Mesendoderm (in vitro differentiated cells): ENCODE data around the gene LRFN3.

Experiments
- DNase-seq: peaks from one replicate; pipeline ENCODE4 v3.0.0; 2013
- H2AK5ac ChIP-seq: 2 replicates; pipeline ENCODE4 v1.6.1; 2013; ENCODE audit warnings: low read length, inconsistent platforms
- H2BK120ac ChIP-seq: 2 replicates; pipeline ENCODE4 v1.6.1; 2013; ENCODE audit warnings: low read depth, mild to moderate bottlenecking, low read length, moderate library complexity, mixed read lengths
- H2BK15ac ChIP-seq: replicated peaks from 2 replicates; pipeline ENCODE4 v1.6.1; 2013; ENCODE audit warnings: low read depth, mild to moderate bottlenecking, moderate library complexity
- H2BK5ac ChIP-seq: 2 replicates; pipeline ENCODE4 v1.6.1; 2013; ENCODE audit warnings: low read length, inconsistent platforms
- H3K18ac ChIP-seq: 2 replicates; pipeline ENCODE4 v1.6.1; 2013; ENCODE audit warnings: mild to moderate bottlenecking, low read length, mixed read lengths
- H3K23ac ChIP-seq: one replicate; pipeline ENCODE4 v1.6.1; 2013; ENCODE audit warnings: low read length
- H3K27ac ChIP-seq: 2 replicates; pipeline ENCODE4 v1.5.1; 2013; ENCODE audit warnings: low read depth, mild to moderate bottlenecking, inconsistent platforms, low read length, moderate library complexity
- H3K27me3 ChIP-seq: 2 replicates; pipeline ENCODE4 v1.6.1; 2013; ENCODE audit warnings: low read length, control low read depth, mild to moderate bottlenecking, inconsistent platforms; ENCODE audit not compliant: insufficient read depth, poor library complexity
- H3K36me3 ChIP-seq: 2 replicates; pipeline ENCODE4 v1.6.1; 2013; ENCODE audit warnings: low read length, inconsistent platforms; ENCODE audit not compliant: control insufficient read depth, insufficient read depth
- H3K4ac ChIP-seq: one replicate; pipeline ENCODE4 v1.6.1; 2013; ENCODE audit warnings: low read depth, mild to moderate bottlenecking, low read length, moderate library complexity
- H3K4me1 ChIP-seq: 2 replicates; pipeline ENCODE4 v1.6.1; 2013; ENCODE audit warnings: low read depth, low read length, inconsistent platforms; ENCODE audit not compliant: control insufficient read depth
- H3K4me2 ChIP-seq: 2 replicates; pipeline ENCODE4 v1.6.1; 2013; ENCODE audit warnings: low read length
- H3K4me3 ChIP-seq: 2 replicates; pipeline ENCODE4 v1.5.1; 2013; ENCODE audit warnings: mild to moderate bottlenecking, low read length
- H3K56ac ChIP-seq: one replicate; pipeline ENCODE4 v1.6.1; 2013; ENCODE audit warnings: low read length
- H3K79me1 ChIP-seq: 2 replicates; pipeline ENCODE4 v1.6.1; 2013; ENCODE audit warnings: low read length, inconsistent platforms
- H3K79me2 ChIP-seq: 2 replicates; pipeline ENCODE4 v1.6.1; 2013; ENCODE audit warnings: mild to moderate bottlenecking, low read length; ENCODE audit not compliant: control insufficient read depth, insufficient read depth
- H3K9ac ChIP-seq: 2 replicates; pipeline ENCODE4 v1.6.1; 2013; ENCODE audit warnings: low read length, inconsistent platforms
- H4K5ac ChIP-seq: one replicate; pipeline ENCODE4 v1.6.1; 2013; ENCODE audit warnings: low read length
- H4K8ac ChIP-seq: one replicate; pipeline ENCODE4 v1.6.1; 2013; ENCODE audit warnings: low read depth, mild to moderate bottlenecking, control low read depth, low read length, moderate library complexity
- WGBS: extraction: QIAGEN DNeasy Blood & Tissue Kit; methylation state at CpG from one replicate; pipeline ENCODE4 v1.1.7; 2013; ENCODE audit warnings: low lambda C conversion rate, missing lambda C conversion rate; ENCODE audit not compliant: insufficient coverage; ENCODE audit errors: extremely low coverage; 5-methylcytosine and 5-hydroxymethylcytosine counted together

The LRFN3 gene

DNA sequence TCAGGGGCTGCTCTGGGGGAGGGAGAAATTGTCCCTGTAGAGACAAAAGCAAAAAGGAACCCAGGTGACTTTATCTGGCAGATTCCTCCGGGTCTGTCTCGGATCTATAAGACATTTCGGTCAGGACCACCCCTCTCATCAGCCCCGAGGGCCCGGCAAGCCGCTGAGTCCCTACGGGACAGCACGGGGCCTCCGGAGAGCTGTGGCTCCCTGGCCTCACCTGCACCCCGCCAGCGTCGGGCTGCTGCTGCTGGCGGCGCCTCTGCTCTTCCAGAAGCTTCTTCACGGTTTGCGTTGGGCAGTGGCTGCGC, 37.7 kb upstream of the LRFN3 start:
- Histone ChIP-seq H2BK120ac (no peak overlapping the region), H3K23ac (no peak overlapping the region), H4K8ac (no peak overlapping the region), H3K27me3 (no peaks in the 10 kb centered on the region), H3K56ac (peak overlapping the region; percentile 90), H3K4me3 (peak overlapping the region; percentile 62), H2AK5ac (no peak overlapping the region), H3K27ac (no peak overlapping the region), H3K18ac (peak overlapping the region; percentile 3), H3K79me1 (peaks cover 6% of the 10 kb centered on the region), H3K4me2 (peak overlapping the region; percentile 83), H3K36me3 (peaks cover 8% of the 10 kb centered on the region), H2BK15ac (no peak overlapping the region), H3K4ac (no peak overlapping the region), H4K5ac (no peak overlapping the region), H3K4me1 (peaks cover 7% of the 10 kb centered on the region), H3K79me2 (peaks cover 2% of the 10 kb centered on the region), H3K9ac (peak overlapping the region; percentile 86), H2BK5ac (no peak overlapping the region)
- DNase-seq = no peak
- WGBS = no CpG with 5 or more reads among the region's 17 CpGs

DNA sequence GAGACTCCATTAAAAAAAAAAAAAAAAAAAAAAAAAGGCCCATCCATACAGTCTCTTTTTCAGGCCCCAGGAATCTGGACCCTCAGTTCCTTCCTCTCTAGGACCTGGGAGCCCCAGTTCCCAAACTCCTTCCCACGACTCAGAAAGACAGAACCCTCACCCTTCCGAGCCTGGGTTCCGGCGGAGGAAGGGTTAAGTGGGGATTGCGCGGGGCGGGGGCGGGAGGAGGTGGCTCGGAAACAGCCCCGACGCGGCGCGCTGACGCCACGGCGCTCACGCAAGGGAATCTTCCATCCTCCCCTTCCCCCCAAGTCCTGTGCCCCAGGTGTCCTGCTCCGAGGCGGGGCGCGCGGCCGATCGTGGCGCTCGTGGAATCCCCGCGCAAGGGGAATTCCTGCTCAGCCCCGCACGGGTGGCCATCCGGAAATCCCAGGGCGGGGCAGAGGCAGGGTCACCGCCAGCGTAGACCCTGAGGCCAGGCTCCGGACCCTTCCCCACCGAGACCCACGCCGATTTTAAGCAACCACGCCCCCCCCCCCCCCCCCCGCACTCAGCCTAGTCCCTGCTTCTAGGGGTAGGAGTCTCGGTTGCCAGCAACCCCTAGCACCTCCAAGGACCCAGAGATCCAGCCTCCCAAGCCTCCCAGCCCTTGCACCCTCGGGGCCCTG, 36.5 kb upstream of the LRFN3 start:
- Histone ChIP-seq H2BK120ac (no peak overlapping the region), H3K9ac (peak overlapping the region; percentile 92), H3K23ac (no peak overlapping the region), H3K18ac (peak overlapping the region; percentile 55), H3K4me2 (peak overlapping the region; percentile 70), H2BK15ac (no peak overlapping the region), H3K27me3 (no peaks in the 10 kb centered on the region), H4K8ac (no peak overlapping the region), H3K4me1 (peaks cover 7% of the 10 kb centered on the region), H3K56ac (peak overlapping the region; percentile 90), H3K4ac (peak overlapping the region; percentile 73), H3K79me1 (peaks cover 6% of the 10 kb centered on the region), H2BK5ac (peak overlapping the region; percentile 54), H3K79me2 (peaks cover 2% of the 10 kb centered on the region), H3K27ac (peak overlapping the region; percentile 58), H3K36me3 (peaks cover 6% of the 10 kb centered on the region), H2AK5ac (no peak overlapping the region), H4K5ac (no peak overlapping the region), H3K4me3 (peak overlapping the region; percentile 62)
- peak; percentile 79 for DNase-seq
- no CpG with 5 or more reads among the region's 43 CpGs for WGBS

DNA sequence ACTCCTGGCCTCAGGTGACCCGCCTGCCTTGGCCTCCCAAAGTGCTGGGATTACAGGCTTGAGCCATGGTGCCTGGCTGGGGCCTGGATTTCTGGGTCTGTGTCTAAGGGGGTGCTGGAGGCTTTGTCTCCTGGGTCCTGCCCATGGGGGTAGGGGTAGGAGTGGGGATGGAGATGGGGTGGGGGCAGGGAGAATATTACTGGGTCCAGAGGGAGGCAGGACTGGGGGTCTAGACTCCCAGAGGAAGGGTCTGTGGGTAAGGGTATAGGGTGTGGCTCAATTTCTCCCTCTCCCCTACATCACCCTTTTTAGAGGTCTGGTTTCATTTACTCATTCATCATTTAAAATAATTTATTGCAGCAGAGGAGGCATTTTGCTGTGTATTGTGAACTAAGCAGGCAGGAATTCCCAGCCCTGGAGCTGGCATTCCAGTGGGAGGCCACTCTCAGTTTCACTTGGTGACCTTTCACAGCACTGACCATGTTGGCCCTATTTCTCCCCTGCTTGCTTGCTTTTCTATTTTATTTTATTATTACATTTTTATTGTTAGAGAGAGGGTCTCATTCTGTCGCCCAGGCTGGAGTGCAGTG, 35.0 kb upstream of the LRFN3 start:
- H3K18ac ChIP-seq = no peak overlapping the region
- H2BK5ac ChIP-seq = no peak overlapping the region
- H3K9ac ChIP-seq = peak overlapping the region; percentile 44
- no peak overlapping the region for H4K5ac ChIP-seq
- peaks cover 2% of the 10 kb centered on the region for H3K79me2 ChIP-seq
- peaks cover 7% of the 10 kb centered on the region for H3K4me1 ChIP-seq
- H3K4me3 ChIP-seq = no peak overlapping the region
- no peak overlapping the region for H2BK120ac ChIP-seq
- H3K27ac ChIP-seq = no peak overlapping the region
- no peak overlapping the region for H2BK15ac ChIP-seq
- no peak overlapping the region for H3K4me2 ChIP-seq
- WGBS = no CpG with 5 or more reads among the region's 2 CpGs
- H3K23ac ChIP-seq = no peak overlapping the region
- no peak overlapping the region for H3K4ac ChIP-seq
- no peak overlapping the region for H4K8ac ChIP-seq
- DNase-seq = no peak
- peak overlapping the region; percentile 74 for H3K56ac ChIP-seq
- no peaks in the 10 kb centered on the region for H3K27me3 ChIP-seq
- H3K36me3 ChIP-seq = peaks cover 3% of the 10 kb centered on the region
- H2AK5ac ChIP-seq = no peak overlapping the region
- H3K79me1 ChIP-seq = peaks cover 6% of the 10 kb centered on the region

DNA sequence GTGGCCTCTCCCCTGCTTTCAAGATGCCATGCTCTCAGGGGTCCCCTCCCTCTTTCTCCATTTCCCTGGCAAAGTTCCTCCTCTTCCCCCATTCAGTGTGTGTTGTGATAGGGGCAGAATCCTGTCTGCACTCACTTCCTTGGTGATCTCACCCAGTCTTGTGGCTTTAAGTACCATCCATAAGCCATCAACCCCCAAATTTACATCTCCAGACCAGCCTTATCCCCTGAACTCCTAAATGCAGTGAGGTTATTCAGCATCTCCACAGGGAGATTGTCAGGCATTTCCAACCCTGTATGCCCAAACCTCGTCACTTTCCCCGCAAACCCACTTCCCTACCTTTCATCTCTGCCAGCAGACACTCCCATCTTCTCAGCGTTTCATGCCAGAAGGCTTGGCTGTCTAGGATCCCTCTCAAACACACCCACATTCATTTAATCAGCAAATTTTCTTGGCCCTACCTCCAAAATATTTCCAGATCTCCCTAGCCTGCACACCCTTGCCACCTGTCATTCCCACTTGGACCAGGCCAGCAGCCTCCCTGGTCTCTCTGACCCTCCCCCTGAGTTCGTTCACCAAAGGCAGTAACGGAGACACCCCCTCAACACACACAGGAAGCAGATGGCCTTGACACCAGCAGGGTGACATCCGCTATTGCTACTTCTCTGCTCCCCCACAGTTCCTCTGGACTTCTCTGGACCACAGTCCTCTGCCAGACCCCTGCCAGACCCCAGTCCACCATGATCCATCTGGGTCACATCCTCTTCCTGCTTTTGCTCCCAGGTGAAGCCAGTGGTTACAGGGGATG, 34.1 kb upstream of the LRFN3 start, which contains the start of gene HCST:
Gene HCST (plus strand): TSS at position 676 of the 808 bp plus-strand sequence. CDS start 65 bp downstream, at position 741.
- Histone ChIP-seq H3K27ac (no peak within 1 kb of the TSS), H3K4ac (no peak within 1 kb of the TSS), H3K9ac (peak within 1 kb of the TSS; percentile 68)

DNA sequence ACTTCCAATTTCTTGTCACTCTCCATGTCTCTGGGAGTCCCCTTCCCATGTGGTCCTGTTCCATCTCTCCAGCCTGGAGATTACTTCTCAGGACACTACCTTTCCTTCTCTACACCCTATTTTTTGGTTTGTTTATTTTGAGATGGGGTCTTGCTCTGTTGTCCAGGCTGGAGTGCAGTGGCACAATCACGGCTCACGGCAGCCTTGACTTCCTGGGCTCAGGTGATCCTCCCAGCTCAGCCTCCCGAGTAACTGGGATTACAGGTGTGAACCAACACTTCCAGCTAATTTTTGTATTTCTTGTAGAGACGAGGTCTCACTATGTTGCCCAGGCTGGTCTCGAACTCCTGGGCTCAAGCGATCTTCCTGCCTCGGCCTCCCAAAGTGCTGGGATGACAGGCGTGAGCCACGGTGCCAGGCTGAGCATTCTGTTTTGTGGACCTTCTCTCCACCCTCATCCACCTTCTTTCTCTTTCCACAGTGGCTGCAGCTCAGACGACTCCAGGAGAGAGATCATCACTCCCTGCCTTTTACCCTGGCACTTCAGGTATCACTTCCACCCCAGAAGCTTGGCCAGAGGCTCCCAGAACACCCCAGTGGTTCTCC, 33.2 kb upstream of the LRFN3 start:
- no peak overlapping the region for H3K27ac ChIP-seq
- no peak overlapping the region for H3K23ac ChIP-seq
- H2BK15ac ChIP-seq = no peak overlapping the region
- H2BK5ac ChIP-seq = no peak overlapping the region
- H3K18ac ChIP-seq = no peak overlapping the region
- H3K4me3 ChIP-seq = no peak overlapping the region
- no peaks in the 10 kb centered on the region for H3K36me3 ChIP-seq
- H2BK120ac ChIP-seq = no peak overlapping the region
- H3K4me2 ChIP-seq = peak overlapping the region; percentile 78
- no peak for DNase-seq
- no CpG with 5 or more reads among the region's 10 CpGs for WGBS
- H3K4ac ChIP-seq = no peak overlapping the region
- peak overlapping the region; percentile 58 for H2AK5ac ChIP-seq
- H3K79me1 ChIP-seq = peaks cover 3% of the 10 kb centered on the region
- H3K4me1 ChIP-seq = peaks cover 9% of the 10 kb centered on the region
- peak overlapping the region; percentile 89 for H3K56ac ChIP-seq
- no peak overlapping the region for H4K5ac ChIP-seq
- no peaks in the 10 kb centered on the region for H3K27me3 ChIP-seq
- H3K9ac ChIP-seq = peak overlapping the region; percentile 68
- no peak overlapping the region for H4K8ac ChIP-seq
- peaks cover 2% of the 10 kb centered on the region for H3K79me2 ChIP-seq

More for the DNA sequence above, 34.1 kb upstream of the LRFN3 start, which contains the start of gene HCST:
- no CpG with 5 or more reads among the region's 6 CpGs for WGBS
- Histone ChIP-seq H2BK5ac (no peak within 1 kb of the TSS), H3K4me3 (no peak within 1 kb of the TSS), H3K4me2 (peak within 1 kb of the TSS; percentile 78), H4K5ac (no peak within 1 kb of the TSS), H2BK15ac (no peak within 1 kb of the TSS), H3K18ac (no peak within 1 kb of the TSS), H3K36me3 (peaks cover 3% of the 10 kb centered on the region), H3K79me1 (peaks cover 6% of the 10 kb centered on the region), H3K4me1 (peaks cover 7% of the 10 kb centered on the region), H4K8ac (no peak within 1 kb of the TSS), H3K27me3 (no peaks in the 10 kb centered on the region), H2BK120ac (no peak within 1 kb of the TSS), H3K56ac (peak within 1 kb of the TSS; percentile 89), H3K23ac (no peak within 1 kb of the TSS), H3K79me2 (peaks cover 2% of the 10 kb centered on the region), H2AK5ac (peak within 1 kb of the TSS; percentile 93)
- DNase-seq = no peak
